HEK293T (cell line): ENCODE results near the gene WFS1.

Experiments used
- ARNT ChIP-seq: fragments of 450-650 bp; IDR thresholded peaks from 2 replicates; pipeline ENCODE4 v1.6.1; 2017; ENCODE audit warnings: mild to moderate bottlenecking
- BHLHE40 ChIP-seq: fragments of 450-650 bp; IDR thresholded peaks from 2 replicates; pipeline ENCODE4 v1.6.1; 2016; ENCODE audit warnings: mild to moderate bottlenecking, moderate library complexity, borderline replicate concordance
- ELF4 ChIP-seq: fragments of 450-650 bp; IDR thresholded peaks from 2 replicates; pipeline ENCODE4 v1.6.1; 2017; ENCODE audit warnings: antibody characterized with exemption
- FOXA1 ChIP-seq: fragments of 450-650 bp; IDR thresholded peaks from 2 replicates; pipeline ENCODE4 v1.6.1; 2016; ENCODE audit warnings: mild to moderate bottlenecking
- FOXK2 ChIP-seq: fragments of 450-650 bp; IDR thresholded peaks from 2 replicates; pipeline ENCODE4 v1.6.1; 2016; ENCODE audit warnings: mild to moderate bottlenecking
- FOXM1 ChIP-seq: fragments of 450-650 bp; IDR thresholded peaks from 2 replicates; pipeline ENCODE4 v1.6.1; 2017; ENCODE audit warnings: mild to moderate bottlenecking, borderline replicate concordance
- L3MBTL2 ChIP-seq: fragments of 450-650 bp; conservative IDR thresholded peaks from 2 replicates; pipeline ENCODE4 v1.6.1; 2016; ENCODE audit warnings: mild to moderate bottlenecking
- LEF1 ChIP-seq: fragments of 450-650 bp; IDR thresholded peaks from 2 replicates; pipeline ENCODE4 v1.6.1; 2017; ENCODE audit warnings: mild to moderate bottlenecking, borderline replicate concordance
- PKNOX1 ChIP-seq: fragments of 450-650 bp; IDR thresholded peaks from 2 replicates; pipeline ENCODE4 v1.6.1; 2016
- SP1 ChIP-seq: fragments of 450-650 bp; IDR thresholded peaks from 2 replicates; pipeline ENCODE4 v1.6.1; 2017
- SUZ12 ChIP-seq: fragments of 450-650 bp; IDR thresholded peaks from 2 replicates; pipeline ENCODE4 v1.6.1; 2016; ENCODE audit warnings: mild to moderate bottlenecking
- TARDBP ChIP-seq: fragments of 450-650 bp; IDR thresholded peaks from 2 replicates; pipeline ENCODE4 v1.6.1; 2016
- ZNF384 ChIP-seq: fragments of 450-650 bp; IDR thresholded peaks from 2 replicates; pipeline ENCODE4 v1.6.1; 2016

- TF ChIP-seq SP1, result no peak
- no peak for TF ChIP-seq FOXA1
- no peak for TF ChIP-seq ZNF384
- no peak for TF ChIP-seq ELF4
- no peak for TF ChIP-seq FOXM1
- TF ChIP-seq BHLHE40, result no peak
- TF ChIP-seq FOXK2, result no peak
- no peak for TF ChIP-seq LEF1
- TF ChIP-seq SUZ12, result no peak
- no peak for TF ChIP-seq L3MBTL2
- TF ChIP-seq TARDBP, result no peak
- TF ChIP-seq ARNT, result no peak
- TF ChIP-seq PKNOX1, result no peak
Observed at GRCh38 chr4:6316461-6317003, 46.9 kb downstream of the WFS1 start.
